ENCODE results near the gene ICE1. TPM values are rescaled to one million over a fixed set of nuclear protein-coding genes. Genes with fewer than 3 reads are reported as not detected.

The ICE1 gene
- polyA plus RNA-seq, 2 of the 4 experiments (the other 2 are of a cell fraction), result 16.3 to 33.1 TPM

- FAIRE-seq (no peak), DNase-seq (ENCODE audit: low read depth in 1 of 2, low spot score in 1 of 2) (no peak), ATAC-seq (no peak)
- H3K9me3 ChIP-seq, result no peaks in the 10 kb centered on the region
- H3K27ac ChIP-seq, result no peak overlapping the region
- no peaks in the 10 kb centered on the region for H3K4me1 ChIP-seq
- WGBS (ENCODE audit: missing lambda C conversion rate), result 79% methylated on average over 5 of the region's 5 CpGs
- H3K4me2 ChIP-seq, result no peak overlapping the region
- CTCF ChIA-PET, result interaction anchor here (0.7 kb wide), 1 partner anchor 13 kb away, joined by 5 read pairs; no protein-coding TSS in a partner anchor
- TF ChIP-seq CHD2 (IDR thresholded peaks at IDR 0.05; ENCODE audit: low read length, partially characterized antibody) (no peak), PHF8 (IDR thresholded peaks at IDR 0.05; ENCODE audit: borderline replicate concordance, low read depth) (no peak), POLR2A (IDR thresholded peaks at IDR 0.05; ENCODE audit: low read length) (no peak), ZFP36 (IDR thresholded peaks at IDR 0.05; ENCODE audit: borderline replicate concordance, partially characterized antibody) (no peak), MAFK (IDR thresholded peaks at IDR 0.05; ENCODE audit: partially characterized antibody) (no peak), CTCF (IDR thresholded peaks at IDR 0.05) (no peak), ELK1 (IDR thresholded peaks at IDR 0.05; ENCODE audit: low read depth, low read length) (no peak), JUNB (IDR thresholded peaks at IDR 0.05) (no peak), MAX (IDR thresholded peaks at IDR 0.05) (no peak)
- POLR2A ChIA-PET, result no interaction called here
- H3K4me3 ChIP-seq, result no peak overlapping the region
Observed at GRCh38 chr5:5483880-5484598, 61.6 kb downstream of the ICE1 start.

- no peak overlapping the region for H3K27ac ChIP-seq
- TF ChIP-seq FOXS1 (CRISPR knock-in tag; IDR thresholded peaks at IDR 0.05), result no peak
- no peak for TF ChIP-seq SMC3 (IDR thresholded peaks at IDR 0.05)
- DNase-seq (ENCODE audit: low read depth in 1 of 2, low spot score in 1 of 2) (no peak), ATAC-seq (no peak), FAIRE-seq (no peak)
- H3K4me2 ChIP-seq, result no peak overlapping the region
- CTCF ChIA-PET, result no interaction called here
- POLR2A ChIA-PET, result no interaction called here
- no peaks in the 10 kb centered on the region for H3K4me1 ChIP-seq
- H3K9me3 ChIP-seq, result no peaks in the 10 kb centered on the region
- WGBS (ENCODE audit: missing lambda C conversion rate), result 87% methylated on average over 3 of the region's 3 CpGs
- H3K4me3 ChIP-seq, result no peak overlapping the region
Observed at GRCh38 chr5:5486122-5486521, 63.6 kb downstream of the ICE1 start.

GRCh38 chr5:5487585-5488360 is 65.3 kb downstream of the ICE1 start:
- Histone ChIP-seq H3K27ac (no peak overlapping the region), H3K4me3 (no peak overlapping the region), H3K4me1 (no peaks in the 10 kb centered on the region), H3K9me3 (no peaks in the 10 kb centered on the region), H3K4me2 (no peak overlapping the region)
- ChIA-PET CTCF (interaction anchor here (0.8 to 1.8 kb wide), 3 partner anchors 9 to 608 kb away, joined by 4 to 9 read pairs (median 5); no protein-coding TSS in a partner anchor), POLR2A (no interaction called here)
- no peak for DNase-seq (ENCODE audit: low read depth in 1 of 2, low spot score in 1 of 2)
- WGBS (ENCODE audit: missing lambda C conversion rate), result 77% methylated on average over 3 of the region's 3 CpGs
- TF ChIP-seq CTCF (IDR thresholded peaks at IDR 0.05), result no peak
- no peak for TF ChIP-seq KDM1A (IDR thresholded peaks at IDR 0.05; ENCODE audit: low read depth)
- no peak for TF ChIP-seq EHMT2 (IDR thresholded peaks at IDR 0.05; ENCODE audit: low read depth)
- TF ChIP-seq CHD4 (IDR thresholded peaks at IDR 0.05; ENCODE audit: borderline replicate concordance), result no peak
- no peak for TF ChIP-seq CBX2 (IDR thresholded peaks at IDR 0.05; ENCODE audit: borderline replicate concordance, low read depth)
- TF ChIP-seq CHD2 (IDR thresholded peaks at IDR 0.05; ENCODE audit: low read length, partially characterized antibody), result no peak
- TF ChIP-seq TP53 (CRISPR knock-in tag; IDR thresholded peaks at IDR 0.05), result no peak
- TF ChIP-seq EP300 (IDR thresholded peaks at IDR 0.05), result no peak
- no peak for TF ChIP-seq HOXB5 (CRISPR knock-in tag; IDR thresholded peaks at IDR 0.05)
- TF ChIP-seq SREBF2 (IDR thresholded peaks at IDR 0.05), result no peak
- no peak for TF ChIP-seq MAFK (IDR thresholded peaks at IDR 0.05; ENCODE audit: partially characterized antibody)
- TF ChIP-seq, protein P1, sequence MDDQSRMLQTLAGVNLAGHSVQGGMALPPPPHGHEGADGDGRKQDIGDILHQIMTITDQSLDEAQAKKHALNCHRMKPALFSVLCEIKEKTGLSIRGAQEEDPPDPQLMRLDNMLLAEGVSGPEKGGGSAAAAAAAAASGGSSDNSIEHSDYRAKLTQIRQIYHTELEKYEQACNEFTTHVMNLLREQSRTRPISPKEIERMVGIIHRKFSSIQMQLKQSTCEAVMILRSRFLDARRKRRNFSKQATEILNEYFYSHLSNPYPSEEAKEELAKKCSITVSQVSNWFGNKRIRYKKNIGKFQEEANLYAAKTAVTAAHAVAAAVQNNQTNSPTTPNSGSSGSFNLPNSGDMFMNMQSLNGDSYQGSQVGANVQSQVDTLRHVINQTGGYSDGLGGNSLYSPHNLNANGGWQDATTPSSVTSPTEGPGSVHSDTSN (IDR thresholded peaks at IDR 0.05), result no peak
- TF ChIP-seq EHF (CRISPR knock-in tag; IDR thresholded peaks at IDR 0.05), result no peak
- no peak for TF ChIP-seq NPAS2 (CRISPR knock-in tag; IDR thresholded peaks at IDR 0.05; ENCODE audit: borderline replicate concordance)
- TF ChIP-seq KDM5A (IDR thresholded peaks at IDR 0.05), result no peak
- no peak for ATAC-seq
- no peak for FAIRE-seq

Measured in A549 (cell line).